H9 (cell line): Measurements from ENCODE around the gene FOXL1. TPM values are rescaled to one million over a fixed set of nuclear protein-coding genes. Genes with fewer than 3 reads are reported as not detected.

Source experiments
- DNase-seq: peaks from one replicate; pipeline ENCODE4 v3.0.0-alpha.2; 2017
- H2AFZ ChIP-seq: one replicate; pipeline ENCODE4 v1.6.1; 2013; ENCODE audit warnings: mild to moderate bottlenecking, low read length, control low read depth, moderate library complexity
- H2AK5ac ChIP-seq: 2 replicates; pipeline ENCODE4 v1.6.1; 2013; ENCODE audit warnings: low read length, control low read depth, mixed read lengths; ENCODE audit not compliant: insufficient read length
- H2BK120ac ChIP-seq: one replicate; pipeline ENCODE4 v1.6.1; 2013; ENCODE audit warnings: low read depth, mild to moderate bottlenecking, low read length, control low read depth, inconsistent platforms; ENCODE audit not compliant: poor library complexity, severe bottlenecking
- H2BK12ac ChIP-seq: 2 replicates; pipeline ENCODE4 v1.6.1; 2013; ENCODE audit warnings: low read length, control low read depth, mixed read lengths, low read depth; ENCODE audit not compliant: insufficient read length
- H2BK15ac ChIP-seq: 2 replicates; pipeline ENCODE4 v1.6.1; 2013; ENCODE audit warnings: low read depth, low read length, control low read depth
- H2BK20ac ChIP-seq: one replicate; pipeline ENCODE4 v1.6.1; 2013; ENCODE audit warnings: low read depth, mild to moderate bottlenecking, low read length, control low read depth, inconsistent platforms; ENCODE audit not compliant: poor library complexity, severe bottlenecking
- H2BK5ac ChIP-seq: 2 replicates; pipeline ENCODE4 v1.6.1; 2013; ENCODE audit warnings: low read length, control low read depth, mixed read lengths; ENCODE audit not compliant: insufficient read length
- H3K14ac ChIP-seq: 2 replicates; pipeline ENCODE4 v1.6.1; 2013; ENCODE audit warnings: low read length, control low read depth; ENCODE audit not compliant: insufficient read depth
- H3K18ac ChIP-seq: 2 replicates; pipeline ENCODE4 v1.6.1; 2013; ENCODE audit warnings: low read depth, mild to moderate bottlenecking, mixed read lengths, low read length, control low read depth; ENCODE audit not compliant: insufficient read length
- H3K23ac ChIP-seq: 2 replicates; pipeline ENCODE4 v1.6.1; 2013; ENCODE audit warnings: low read length, control low read depth, mixed read lengths, low read depth; ENCODE audit not compliant: insufficient read length
- H3K23me2 ChIP-seq: 2 replicates; pipeline ENCODE4 v1.6.1; 2013; ENCODE audit warnings: low read depth, mild to moderate bottlenecking, mixed read lengths, low read length, control low read depth; ENCODE audit not compliant: insufficient read length, poor library complexity, severe bottlenecking
- H3K27ac ChIP-seq: 2 replicates; pipeline ENCODE4 v1.5.1; 2013; ENCODE audit warnings: low read length, control low read depth, mixed read lengths, low read depth; ENCODE audit not compliant: insufficient read length
- H3K27me3 ChIP-seq: 2 replicates; pipeline ENCODE4 v1.6.1; 2013; ENCODE audit warnings: low read length, control low read depth, inconsistent platforms; ENCODE audit not compliant: insufficient read depth
- H3K4ac ChIP-seq: 2 replicates; pipeline ENCODE4 v1.6.1; 2013; ENCODE audit warnings: low read depth, mild to moderate bottlenecking, control low read depth, inconsistent platforms, low read length, moderate library complexity
- H3K4me1 ChIP-seq: 2 replicates; pipeline ENCODE4 v1.6.1; 2013; ENCODE audit warnings: low read length, control low read depth, inconsistent platforms; ENCODE audit not compliant: insufficient read depth
- H3K4me2 ChIP-seq: 2 replicates; pipeline ENCODE4 v1.6.1; 2013; ENCODE audit warnings: low read length, control low read depth, mixed read lengths; ENCODE audit not compliant: insufficient read length, insufficient read depth
- H3K56ac ChIP-seq: 2 replicates; pipeline ENCODE4 v1.6.1; 2013; ENCODE audit warnings: low read depth, mild to moderate bottlenecking, mixed read lengths, low read length, control low read depth; ENCODE audit not compliant: insufficient read length
- H3K79me1 ChIP-seq: 2 replicates; pipeline ENCODE4 v1.6.1; 2013; ENCODE audit warnings: low read depth, mild to moderate bottlenecking, moderate library complexity, low read length, control low read depth, inconsistent platforms; ENCODE audit not compliant: insufficient read depth, poor library complexity, severe bottlenecking
- H3K79me2 ChIP-seq: 2 replicates; pipeline ENCODE4 v1.6.1; 2013; ENCODE audit warnings: low read length, control low read depth, inconsistent platforms; ENCODE audit not compliant: insufficient read depth
- H3K9ac ChIP-seq: 2 replicates; pipeline ENCODE4 v1.6.1; 2013; ENCODE audit warnings: low read length, control low read depth, mixed read lengths; ENCODE audit not compliant: insufficient read length; ENCODE audit errors: extremely low read depth
- H3K9me3 ChIP-seq: one replicate; pipeline ENCODE4 v1.6.1; 2013; ENCODE audit warnings: low read depth, low read length, inconsistent platforms; ENCODE audit not compliant: control insufficient read depth
- H3T11ph ChIP-seq: one replicate; pipeline ENCODE4 v1.6.1; 2013; ENCODE audit warnings: mild to moderate bottlenecking, low read length, control low read depth, inconsistent platforms
- H4K20me1 ChIP-seq: one replicate; pipeline ENCODE4 v1.6.1; 2013; ENCODE audit not compliant: control insufficient read depth, insufficient read length, insufficient read depth
- H4K5ac ChIP-seq: 2 replicates; pipeline ENCODE4 v1.6.1; 2013; ENCODE audit warnings: low read depth, mild to moderate bottlenecking, mixed read lengths, low read length, control low read depth; ENCODE audit not compliant: insufficient read length
- H4K8ac ChIP-seq: replicated peaks from 2 replicates; pipeline ENCODE4 v1.6.1; 2013; ENCODE audit warnings: low read length, control low read depth, mixed read lengths, low read depth; ENCODE audit not compliant: insufficient read length
- H4K91ac ChIP-seq: 2 replicates; pipeline ENCODE4 v1.6.1; 2013; ENCODE audit warnings: low read depth, mild to moderate bottlenecking, moderate library complexity, mixed read lengths, low read length, control low read depth; ENCODE audit not compliant: insufficient read length
- H3K27ac Mint-ChIP-seq, 3 experiments: 2 replicates in 2 of 3; 3 replicates in 1 of 3; pipeline ENCODE4 v1.8.0; 2020 to 2021; ENCODE audit warnings: mixed read lengths in 3 of 3, mild to moderate bottlenecking in 1 of 3, moderate library complexity in 1 of 3
- H3K27me3 Mint-ChIP-seq: 2 replicates; pipeline ENCODE4 v1.8.0; 2021; ENCODE audit warnings: low read depth, mild to moderate bottlenecking, moderate library complexity, mixed read lengths
- H3K36me3 Mint-ChIP-seq, 3 experiments: 2 replicates in 2 of 3; 3 replicates in 1 of 3; pipeline ENCODE4 v1.8.0; 2020 to 2021; ENCODE audit warnings: low read depth in 3 of 3, mixed read lengths in 3 of 3; ENCODE audit not compliant: insufficient read depth in 1 of 3
- H3K4me1 Mint-ChIP-seq, 2 experiments: 2 replicates each; pipeline ENCODE4 v1.8.0; 2020; ENCODE audit warnings: mixed read lengths in 2 of 2
- H3K4me3 Mint-ChIP-seq, 2 experiments: 2 replicates in 1 of 2; 3 replicates in 1 of 2; pipeline ENCODE4 v1.8.0; 2020 to 2021; ENCODE audit warnings: mild to moderate bottlenecking in 2 of 2, mixed read lengths in 2 of 2, moderate library complexity in 1 of 2
- H3K9me3 Mint-ChIP-seq, 2 experiments: 2 replicates in 1 of 2; 3 replicates in 1 of 2; pipeline ENCODE4 v1.8.0; 2020; ENCODE audit warnings: mild to moderate bottlenecking in 2 of 2, mixed read lengths in 2 of 2, moderate library complexity in 1 of 2
- CTCF ChIP-seq: fragments of 200-600 bp; sonication (generic); conservative IDR thresholded peaks from 3 replicates; pipeline ENCODE4 v1.8.0; 2021; ENCODE audit warnings: antibody characterized with exemption, mild to moderate bottlenecking
- WGBS: extraction: QIAGEN DNeasy Blood & Tissue Kit; methylation state at CpG from one replicate; pipeline ENCODE4 v1.1.7; 2013; ENCODE audit warnings: missing lambda C conversion rate, low lambda C conversion rate, mixed read lengths; ENCODE audit not compliant: insufficient read length; ENCODE audit errors: extremely low coverage; 5-methylcytosine and 5-hydroxymethylcytosine counted together
- total RNA-seq: library from RNA; stranded (reverse); gene quantifications from 2 replicates; pipeline ENCODE4 v1.2.1, GENCODE V29; 2021

The FOXL1 gene
- total RNA-seq, 1 experiment from 2014 or later = 0.09 TPM

GRCh38 chr16:86573215-86573614, 5.1 kb upstream of the FOXL1 start:
- H3K18ac ChIP-seq = no peak overlapping the region
- H3K23me2 ChIP-seq = peaks cover 9% of the 10 kb centered on the region
- no peaks in the 10 kb centered on the region for H4K20me1 ChIP-seq
- no peak overlapping the region for H2BK120ac ChIP-seq
- H2BK15ac ChIP-seq = no peak overlapping the region
- peak overlapping the region; percentile 20 for H3K4me2 ChIP-seq
- H3K14ac ChIP-seq = no peak overlapping the region
- no peak overlapping the region for H2BK5ac ChIP-seq
- no peak overlapping the region for H3K23ac ChIP-seq
- H2BK12ac ChIP-seq = no peak overlapping the region
- H3K27ac ChIP-seq = no peak overlapping the region
- peaks cover 85% of the 10 kb centered on the region for H3K27me3 ChIP-seq
- peaks cover 14% of the 10 kb centered on the region; the same call in 1 of the 2 replicates for H3K4me1 ChIP-seq
- no peak overlapping the region for H4K8ac ChIP-seq
- H2BK20ac ChIP-seq = no peak overlapping the region
- H3K4ac ChIP-seq = no peak overlapping the region
- no peak overlapping the region for H4K91ac ChIP-seq
- no peaks in the 10 kb centered on the region for H3K79me1 ChIP-seq
- Mint-ChIP-seq H3K27ac (no peak overlapping the region), H3K9me3 (peaks cover 3 to 5% of the 10 kb centered on the region in 2 experiments; a peak in 4 of 5 replicates), H3K4me3 (peak overlapping the region in 1 of 2 experiments; percentile 64; a peak in 2 of 5 replicates), H3K36me3 (peaks cover 0 to 1% (median 0%) of the 10 kb centered on the region in 3 experiments; a peak in 2 of 7 replicates), H3K4me1 (peaks cover 41 to 52% of the 10 kb centered on the region in 2 experiments), H3K27me3 (peaks cover 99% of the 10 kb centered on the region)
- WGBS = no CpG with 5 or more reads among the region's 8 CpGs
- no peak overlapping the region for H3T11ph ChIP-seq
- H3K79me2 ChIP-seq = no peaks in the 10 kb centered on the region
- peak; percentile 73 for DNase-seq
- H2AFZ ChIP-seq = no peak overlapping the region
- no peaks in the 10 kb centered on the region for H3K9me3 ChIP-seq
- no peak overlapping the region for H3K9ac ChIP-seq
- H3K56ac ChIP-seq = no peak overlapping the region
- no peak overlapping the region for H2AK5ac ChIP-seq
- no peak overlapping the region for H4K5ac ChIP-seq
- no peak for TF ChIP-seq CTCF
